Neuronal stem cell (in vitro differentiated cells): Measurements from ENCODE around the gene MLLT3.

ENCODE experiments used
- DNase-seq: peaks from one replicate; pipeline ENCODE4 v3.0.0-alpha.2; 2013; ENCODE audit warnings: low spot score
- H2AFZ ChIP-seq: one replicate; pipeline ENCODE4 v1.6.1; 2013; ENCODE audit warnings: mild to moderate bottlenecking, low read length, inconsistent platforms
- H2AK5ac ChIP-seq: 2 replicates; pipeline ENCODE4 v1.6.1; 2013; ENCODE audit warnings: low read depth, mild to moderate bottlenecking, inconsistent platforms, low read length, moderate library complexity, mixed read lengths
- H2BK120ac ChIP-seq: 2 replicates; pipeline ENCODE4 v1.6.1; 2013; ENCODE audit warnings: low read depth, mild to moderate bottlenecking, inconsistent platforms, low read length, moderate library complexity, mixed read lengths
- H2BK12ac ChIP-seq: one replicate; pipeline ENCODE4 v1.6.1; 2013; ENCODE audit warnings: low read length, inconsistent platforms
- H2BK15ac ChIP-seq: 2 replicates; pipeline ENCODE4 v1.6.1; 2013; ENCODE audit warnings: mild to moderate bottlenecking, low read length, inconsistent platforms, mixed read lengths
- H2BK5ac ChIP-seq: one replicate; pipeline ENCODE4 v1.6.1; 2013; ENCODE audit warnings: inconsistent platforms, mild to moderate bottlenecking, low read length, moderate library complexity
- H3K14ac ChIP-seq: one replicate; pipeline ENCODE4 v1.6.1; 2013; ENCODE audit warnings: low read length, inconsistent platforms
- H3K18ac ChIP-seq: 2 replicates; pipeline ENCODE4 v1.6.1; 2013; ENCODE audit warnings: low read length, inconsistent platforms
- H3K23ac ChIP-seq: 2 replicates; pipeline ENCODE4 v1.6.1; 2013; ENCODE audit warnings: low read depth, mild to moderate bottlenecking, mixed read lengths, low read length, inconsistent platforms; ENCODE audit not compliant: poor library complexity
- H3K27ac ChIP-seq: replicated peaks from 3 replicates; pipeline ENCODE4 v1.5.1; 2013; ENCODE audit warnings: low read length, inconsistent platforms
- H3K27me3 ChIP-seq, 3 experiments: 2 replicates each; pipeline ENCODE4 v1.6.1; 2013; ENCODE audit warnings: low read length in 3 of 3, mild to moderate bottlenecking in 2 of 3, inconsistent platforms in 1 of 3, low read depth in 1 of 3, mixed read lengths in 1 of 3, moderate library complexity in 1 of 3; ENCODE audit not compliant: control insufficient read depth in 3 of 3, insufficient read depth in 3 of 3
- H3K36me3 ChIP-seq, 2 donors: replicated peaks in 1 of 2; 2 replicates each; pipeline ENCODE4 v1.6.1; 2013; ENCODE audit warnings: low read length in 2 of 2; ENCODE audit not compliant: control insufficient read depth in 2 of 2, insufficient read depth in 2 of 2
- H3K4ac ChIP-seq: 2 replicates; pipeline ENCODE4 v1.6.1; 2013; ENCODE audit warnings: inconsistent platforms, mild to moderate bottlenecking, low read length, moderate library complexity
- H3K4me1 ChIP-seq, 2 donors: 1 replicate in 1 of 2; 2 replicates in 1 of 2; pipeline ENCODE4 v1.6.1; 2013; ENCODE audit warnings: low read length in 2 of 2, low read depth in 1 of 2; ENCODE audit not compliant: control insufficient read depth in 2 of 2, insufficient read depth in 1 of 2
- H3K4me2 ChIP-seq: one replicate; pipeline ENCODE4 v1.6.1; 2013; ENCODE audit warnings: mild to moderate bottlenecking, low read length, inconsistent platforms; ENCODE audit not compliant: insufficient read depth, poor library complexity, severe bottlenecking
- H3K4me3 ChIP-seq, 2 donors: 2 replicates each; pipeline ENCODE4 v1.5.1; 2013; ENCODE audit warnings: low read length in 2 of 2, mild to moderate bottlenecking in 2 of 2, inconsistent platforms in 1 of 2, moderate library complexity in 1 of 2
- H3K79me1 ChIP-seq: one replicate; pipeline ENCODE4 v1.6.1; 2013; ENCODE audit warnings: low read depth, mild to moderate bottlenecking, inconsistent platforms, low read length, moderate library complexity
- H3K9ac ChIP-seq: one replicate; pipeline ENCODE4 v1.6.1; 2013; ENCODE audit warnings: mild to moderate bottlenecking, low read depth, low read length, inconsistent platforms; ENCODE audit not compliant: poor library complexity
- H3K9me3 ChIP-seq, 2 donors: replicated peaks in 1 of 2; 2 replicates each; pipeline versions ENCODE3 to v1.6.1; 2013; ENCODE audit warnings: low read length in 2 of 2, mild to moderate bottlenecking in 2 of 2, inconsistent platforms in 1 of 2, low read depth in 1 of 2, mixed read lengths in 1 of 2, moderate library complexity in 1 of 2; ENCODE audit not compliant: control insufficient read depth in 2 of 2, insufficient read depth in 1 of 2
- H4K8ac ChIP-seq: one replicate; pipeline ENCODE4 v1.6.1; 2013; ENCODE audit warnings: low read depth, mild to moderate bottlenecking, inconsistent platforms, low read length, moderate library complexity
- H4K91ac ChIP-seq: one replicate; pipeline ENCODE4 v1.6.1; 2013; ENCODE audit warnings: low read length, low read depth, mild to moderate bottlenecking, inconsistent platforms; ENCODE audit not compliant: poor library complexity
- WGBS, 2 donors: extraction: QIAGEN DNeasy Blood & Tissue Kit; methylation state at CpG; one replicate each; pipeline ENCODE4 v1.1.7; 2013; ENCODE audit warnings: missing lambda C conversion rate in 2 of 2, mixed read lengths in 1 of 2; ENCODE audit not compliant: insufficient read length in 2 of 2, insufficient replicate concordance in 1 of 2; ENCODE audit errors: extremely low coverage in 2 of 2; 5-methylcytosine and 5-hydroxymethylcytosine counted together

Gene MLLT3

DNA sequence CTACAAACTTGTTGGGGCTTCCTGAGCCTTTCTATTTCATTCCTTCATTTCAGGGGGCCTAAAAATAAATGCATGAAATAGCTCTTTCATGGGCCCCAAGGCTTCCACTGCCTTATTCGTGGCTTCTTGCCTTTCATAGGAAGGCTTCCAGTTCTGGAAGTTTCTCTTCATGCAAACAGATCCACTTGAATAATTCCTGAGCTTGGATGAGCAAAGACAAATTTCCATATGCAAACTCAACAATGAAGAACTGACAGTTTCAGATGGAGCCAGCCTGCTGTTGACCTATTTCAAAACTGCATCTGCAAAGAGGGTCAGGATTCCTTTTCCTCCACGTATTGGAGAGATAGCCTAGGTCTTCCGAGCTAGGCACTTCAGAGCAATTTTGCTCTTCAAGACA is 142.1 kb downstream of the MLLT3 start:
- Histone ChIP-seq H2AFZ (no peak overlapping the region), H4K91ac (no peak overlapping the region), H3K27ac (no peak overlapping the region), H2BK5ac (no peak overlapping the region), H2BK15ac (no peak overlapping the region), H3K4me1 (peaks cover 3 to 6% of the 10 kb centered on the region in 2 donors), H3K18ac (no peak overlapping the region), H2BK12ac (no peak overlapping the region), H2BK120ac (no peak overlapping the region), H3K4me3 (no peak overlapping the region), H3K79me1 (no peaks in the 10 kb centered on the region), H3K9me3 (no peaks in the 10 kb centered on the region), H3K9ac (no peak overlapping the region), H3K23ac (no peak overlapping the region), H3K14ac (no peak overlapping the region), H3K36me3 (no peaks in the 10 kb centered on the region), H3K4me2 (no peak overlapping the region), H3K4ac (no peak overlapping the region), H4K8ac (no peak overlapping the region), H3K27me3 (no peaks in the 10 kb centered on the region), H2AK5ac (no peak overlapping the region)
- DNase-seq: no peak
- no CpG with 5 or more reads among the region's 3 CpGs for WGBS, 2 donors

- no CpG with 5 or more reads among the region's 2 CpGs for WGBS, 2 donors
- Histone ChIP-seq H3K14ac (no peak overlapping the region), H3K23ac (no peak overlapping the region), H3K27me3 (no peaks in the 10 kb centered on the region), H3K4me2 (no peak overlapping the region), H4K8ac (no peak overlapping the region), H2AK5ac (no peak overlapping the region), H3K4me3 (no peak overlapping the region), H2BK120ac (no peak overlapping the region), H3K9ac (no peak overlapping the region), H2BK5ac (no peak overlapping the region), H3K79me1 (no peaks in the 10 kb centered on the region), H3K27ac (no peak overlapping the region), H2BK12ac (no peak overlapping the region), H2BK15ac (no peak overlapping the region), H3K18ac (no peak overlapping the region), H3K4ac (no peak overlapping the region), H3K9me3 (no peaks in the 10 kb centered on the region), H3K4me1 (peaks cover 3 to 6% of the 10 kb centered on the region in 2 donors), H3K36me3 (no peaks in the 10 kb centered on the region), H4K91ac (no peak overlapping the region), H2AFZ (no peak overlapping the region)
- DNase-seq: no peak
Observed at GRCh38 chr9:20479419-20480155, 142.7 kb downstream of the MLLT3 start.

DNA sequence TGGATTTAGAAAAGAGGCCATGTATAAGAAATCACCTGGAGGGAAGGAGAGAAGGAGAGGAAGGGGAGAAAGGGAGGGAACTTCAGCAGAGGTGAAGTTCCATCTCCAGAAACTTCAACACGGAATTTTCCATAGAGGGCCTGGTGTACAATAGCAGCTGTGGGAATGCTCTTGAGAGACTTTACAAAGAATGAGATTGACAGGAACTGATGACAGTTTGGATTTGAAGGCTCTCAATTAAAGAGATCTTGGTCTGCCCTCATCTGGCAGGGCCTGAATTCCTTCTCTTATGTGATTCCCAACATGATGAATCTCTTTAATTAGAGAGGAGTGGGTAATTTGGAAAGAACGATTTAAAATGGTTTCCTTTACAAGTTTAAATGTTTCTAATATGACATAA is 143.5 kb downstream of the MLLT3 start:
- Histone ChIP-seq H3K9me3 (no peaks in the 10 kb centered on the region), H2BK12ac (no peak overlapping the region), H3K4me1 (peaks cover 3 to 6% of the 10 kb centered on the region in 2 donors), H3K23ac (no peak overlapping the region), H4K91ac (no peak overlapping the region), H3K27ac (no peak overlapping the region), H2BK120ac (no peak overlapping the region), H2BK15ac (no peak overlapping the region), H3K4me3 (no peak overlapping the region), H3K9ac (no peak overlapping the region), H3K4ac (no peak overlapping the region), H3K18ac (no peak overlapping the region), H2AFZ (no peak overlapping the region), H2AK5ac (no peak overlapping the region), H4K8ac (no peak overlapping the region), H3K27me3 (no peaks in the 10 kb centered on the region), H3K4me2 (no peak overlapping the region), H3K79me1 (no peaks in the 10 kb centered on the region), H2BK5ac (no peak overlapping the region), H3K14ac (no peak overlapping the region), H3K36me3 (no peaks in the 10 kb centered on the region)
- no peak for DNase-seq
- no CpG with 5 or more reads among the region's 2 CpGs for WGBS, 2 donors

GRCh38 chr9:20477940-20478620 is 144.2 kb downstream of the MLLT3 start:
- no peak overlapping the region for H2AFZ ChIP-seq
- H2BK15ac ChIP-seq: no peak overlapping the region
- no peak overlapping the region for H2AK5ac ChIP-seq
- H2BK12ac ChIP-seq: no peak overlapping the region
- H3K36me3 ChIP-seq: no peaks in the 10 kb centered on the region
- H4K91ac ChIP-seq: no peak overlapping the region
- peaks cover 3 to 6% of the 10 kb centered on the region in 2 donors for H3K4me1 ChIP-seq
- no CpG with 5 or more reads among the region's 7 CpGs for WGBS, 2 donors
- no peaks in the 10 kb centered on the region for H3K79me1 ChIP-seq
- H3K27me3 ChIP-seq: no peaks in the 10 kb centered on the region
- H3K4me2 ChIP-seq: no peak overlapping the region
- no peak overlapping the region for H3K14ac ChIP-seq
- H3K4me3 ChIP-seq: no peak overlapping the region
- H3K9me3 ChIP-seq: no peaks in the 10 kb centered on the region
- no peak overlapping the region for H4K8ac ChIP-seq
- H2BK120ac ChIP-seq: no peak overlapping the region
- no peak overlapping the region for H2BK5ac ChIP-seq
- H3K18ac ChIP-seq: no peak overlapping the region
- H3K9ac ChIP-seq: no peak overlapping the region
- H3K4ac ChIP-seq: no peak overlapping the region
- no peak overlapping the region for H3K23ac ChIP-seq
- DNase-seq: no peak
- H3K27ac ChIP-seq: no peak overlapping the region
